Ectodermal cell (in vitro differentiated cells): ENCODE data around the gene CTNNA1.

ENCODE experiments used
- H3K27ac ChIP-seq: 2 replicates; pipeline ENCODE4 v1.7.0; 2013; ENCODE audit warnings: mild to moderate bottlenecking, low read depth, low read length; ENCODE audit not compliant: insufficient read depth, poor library complexity, severe bottlenecking
- H3K27me3 ChIP-seq: 2 replicates; pipeline ENCODE4 v1.7.0; 2013; ENCODE audit warnings: mild to moderate bottlenecking, low read length; ENCODE audit not compliant: insufficient read depth, control insufficient read depth, poor library complexity, severe bottlenecking
- H3K36me3 ChIP-seq: one replicate; pipeline ENCODE4 v1.7.0; 2013; ENCODE audit warnings: low read length; ENCODE audit not compliant: control insufficient read depth, insufficient read depth
- H3K4me1 ChIP-seq: one replicate; pipeline ENCODE4 v1.7.0; 2013; ENCODE audit warnings: low read length; ENCODE audit not compliant: control insufficient read depth, insufficient read depth
- H3K4me3 ChIP-seq: 2 replicates; pipeline ENCODE4 v1.7.0; 2013; ENCODE audit warnings: low read depth, low read length, control low read depth; ENCODE audit not compliant: insufficient read depth
- H3K9me3 ChIP-seq: 2 replicates; pipeline ENCODE4 v1.7.0; 2013; ENCODE audit warnings: mild to moderate bottlenecking, low read length, moderate library complexity; ENCODE audit not compliant: control insufficient read depth
- WGBS, 2 experiments: methylation state at CpG; one replicate each; pipeline ENCODE4 v1.1.7; 2013; ENCODE audit warnings: missing lambda C conversion rate in 2 of 2; 5-methylcytosine and 5-hydroxymethylcytosine counted together

The CTNNA1 gene

GRCh38 chr5:138844125-138844461 is 90.9 kb downstream of the CTNNA1 start:
- WGBS, 2 experiments = 95 to 98% methylated on average over 4 of the region's 4 CpGs
- Histone ChIP-seq H3K27ac (no peak overlapping the region), H3K9me3 (no peaks in the 10 kb centered on the region), H3K36me3 (no peaks in the 10 kb centered on the region), H3K27me3 (no peaks in the 10 kb centered on the region), H3K4me3 (no peak overlapping the region), H3K4me1 (no peaks in the 10 kb centered on the region)

- Histone ChIP-seq H3K36me3 (no peaks in the 10 kb centered on the region), H3K9me3 (no peaks in the 10 kb centered on the region), H3K4me1 (no peaks in the 10 kb centered on the region), H3K4me3 (no peak overlapping the region), H3K27me3 (no peaks in the 10 kb centered on the region), H3K27ac (no peak overlapping the region)
- WGBS, 2 experiments = 94 to 96% methylated on average over 6 of the region's 6 CpGs
These were observed 91.7 kb downstream of the CTNNA1 start for GRCh38 chr5:138844812-138845513.

- Histone ChIP-seq H3K4me1 (no peaks in the 10 kb centered on the region), H3K4me3 (no peak overlapping the region), H3K27me3 (no peaks in the 10 kb centered on the region), H3K36me3 (no peaks in the 10 kb centered on the region), H3K27ac (no peak overlapping the region), H3K9me3 (no peaks in the 10 kb centered on the region)
- WGBS, 2 experiments = 76 to 83% methylated on average over 2 to 3 of the region's 3 CpGs
These were observed 96.2 kb downstream of the CTNNA1 start for GRCh38 chr5:138849439-138849838.

GRCh38 chr5:138849882-138850281 is 96.7 kb downstream of the CTNNA1 start:
- H3K27ac ChIP-seq = no peak overlapping the region
- no peak overlapping the region for H3K4me3 ChIP-seq
- no peaks in the 10 kb centered on the region for H3K36me3 ChIP-seq
- no peaks in the 10 kb centered on the region for H3K27me3 ChIP-seq
- no peaks in the 10 kb centered on the region for H3K4me1 ChIP-seq
- no peaks in the 10 kb centered on the region for H3K9me3 ChIP-seq
- WGBS, 2 experiments = 89 to 94% methylated on average over 1 of the region's 1 CpG

GRCh38 chr5:138850865-138851435 is 97.7 kb downstream of the CTNNA1 start:
- Histone ChIP-seq H3K4me3 (no peak overlapping the region), H3K27ac (no peak overlapping the region), H3K27me3 (no peaks in the 10 kb centered on the region), H3K9me3 (no peaks in the 10 kb centered on the region), H3K36me3 (no peaks in the 10 kb centered on the region), H3K4me1 (no peaks in the 10 kb centered on the region)
- 91 to 93% methylated on average over 2 of the region's 2 CpGs for WGBS, 2 experiments

GRCh38 chr5:138853132-138853531 is 99.9 kb downstream of the CTNNA1 start:
- no peaks in the 10 kb centered on the region for H3K9me3 ChIP-seq
- H3K4me1 ChIP-seq = no peaks in the 10 kb centered on the region
- no peaks in the 10 kb centered on the region for H3K36me3 ChIP-seq
- H3K4me3 ChIP-seq = no peak overlapping the region
- no peak overlapping the region for H3K27ac ChIP-seq
- no peaks in the 10 kb centered on the region for H3K27me3 ChIP-seq
- 86 to 90% methylated on average over 6 to 9 of the region's 9 CpGs for WGBS, 2 experiments

GRCh38 chr5:138867011-138867410 is 113.8 kb downstream of the CTNNA1 start:
- 90 to 95% methylated on average over 1 of the region's 1 CpG for WGBS, 2 experiments
- no peak overlapping the region for H3K27ac ChIP-seq
- H3K27me3 ChIP-seq = no peaks in the 10 kb centered on the region
- H3K9me3 ChIP-seq = no peaks in the 10 kb centered on the region
- H3K4me3 ChIP-seq = no peak overlapping the region
- peaks cover 21% of the 10 kb centered on the region for H3K4me1 ChIP-seq
- peaks cover 6% of the 10 kb centered on the region for H3K36me3 ChIP-seq

- 86 to 100% methylated on average over 1 of the region's 1 CpG for WGBS, 2 experiments
- H3K4me1 ChIP-seq = peaks cover 26% of the 10 kb centered on the region
These were observed 115.8 kb downstream of the CTNNA1 start for GRCh38 chr5:138869038-138869437.

GRCh38 chr5:138869763-138870500 is 116.7 kb downstream of the CTNNA1 start:
- WGBS, 2 experiments = 80 to 87% methylated on average over 4 to 5 of the region's 5 CpGs
- no peak overlapping the region for H3K4me3 ChIP-seq

More at GRCh38 chr5:138869038-138869437, 115.8 kb downstream of the CTNNA1 start:
- H3K36me3 ChIP-seq = no peaks in the 10 kb centered on the region
- no peak overlapping the region for H3K27ac ChIP-seq
- no peaks in the 10 kb centered on the region for H3K27me3 ChIP-seq
- no peaks in the 10 kb centered on the region for H3K9me3 ChIP-seq
- no peak overlapping the region for H3K4me3 ChIP-seq

GRCh38 chr5:138870611-138871010 is 117.4 kb downstream of the CTNNA1 start:
- H3K27ac ChIP-seq = no peak overlapping the region
- H3K4me3 ChIP-seq = no peak overlapping the region
- 36 to 53% methylated on average over 3 of the region's 3 CpGs for WGBS, 2 experiments
- no peaks in the 10 kb centered on the region for H3K27me3 ChIP-seq
- no peaks in the 10 kb centered on the region for H3K36me3 ChIP-seq
- H3K4me1 ChIP-seq = peaks cover 38% of the 10 kb centered on the region
- H3K9me3 ChIP-seq = no peaks in the 10 kb centered on the region

More at GRCh38 chr5:138869763-138870500, 116.7 kb downstream of the CTNNA1 start:
- Histone ChIP-seq H3K27ac (no peak overlapping the region), H3K4me1 (peaks cover 31% of the 10 kb centered on the region), H3K36me3 (no peaks in the 10 kb centered on the region), H3K27me3 (no peaks in the 10 kb centered on the region), H3K9me3 (no peaks in the 10 kb centered on the region)
